Endothelial cell of umbilical vein (primary cell): Measurements from ENCODE around the gene TMBIM6.

Experiments used
- CTCF ChIP-seq, 2 donors: IDR thresholded peaks; 1 replicate in 1 of 2; 2 replicates in 1 of 2; pipeline ENCODE4 v1.5.1; 2011; ENCODE audit warnings: low read length in 2 of 2, mild to moderate bottlenecking in 2 of 2, moderate library complexity in 2 of 2, control low read depth in 1 of 2, inconsistent platforms in 1 of 2, low read depth in 1 of 2; ENCODE audit not compliant: insufficient read depth in 1 of 2; ENCODE audit errors: extremely low read depth in 1 of 2
- EZH2 ChIP-seq: IDR thresholded peaks from 2 replicates; pipeline ENCODE4 v1.6.1; 2012; ENCODE audit warnings: borderline replicate concordance, low read depth, mild to moderate bottlenecking, moderate library complexity, low read length, inconsistent platforms; ENCODE audit not compliant: severe bottlenecking
- FOS ChIP-seq: IDR thresholded peaks from 2 replicates; pipeline ENCODE4 v1.6.1; 2011; ENCODE audit warnings: mild to moderate bottlenecking, low read length, moderate library complexity, borderline replicate concordance; ENCODE audit not compliant: insufficient read depth
- JUN ChIP-seq: IDR thresholded peaks from 2 replicates; pipeline ENCODE4 v1.6.1; 2011; ENCODE audit warnings: borderline replicate concordance, low read depth; ENCODE audit not compliant: insufficient read length, insufficient read depth
- MAX ChIP-seq: IDR thresholded peaks from 2 replicates; pipeline ENCODE4 v1.6.1; 2011; ENCODE audit not compliant: insufficient read depth, insufficient read length
- MYC ChIP-seq: IDR thresholded peaks from one replicate; pipeline ENCODE4 v1.6.1; 2011; ENCODE audit warnings: mild to moderate bottlenecking, low read depth, low read length
- POLR2A ChIP-seq: IDR thresholded peaks from 2 replicates; pipeline ENCODE4 v1.6.1; 2012; ENCODE audit warnings: low read depth, mild to moderate bottlenecking, control low read depth, low read length
- POLR2AphosphoS5 ChIP-seq: IDR thresholded peaks from 2 replicates; pipeline ENCODE4 v1.6.1; 2012; ENCODE audit warnings: low read depth, mild to moderate bottlenecking, control low read depth, low read length, moderate library complexity; ENCODE audit not compliant: insufficient read depth

- no peak for TF ChIP-seq CTCF (IDR thresholded peaks at IDR 0.05; ENCODE audit: extremely low read depth in 1 of 2, insufficient read depth in 1 of 2, low read depth in 1 of 2, low read length in 2 of 2)
- TF ChIP-seq POLR2AphosphoS5: no peak
- no peak for TF ChIP-seq POLR2A
- no peak for TF ChIP-seq JUN
- TF ChIP-seq EZH2: no peak
- no peak for TF ChIP-seq MAX
- TF ChIP-seq FOS: no peak
- TF ChIP-seq MYC: no peak
Observed at GRCh38 chr12:49708851-49709250, 32.5 kb upstream of the TMBIM6 start.
